ENCODE measurements around the gene HEPACAM. TPM values are rescaled to one million over a fixed set of nuclear protein-coding genes. Genes with fewer than 3 reads are reported as not detected.

HEPACAM gene
- total RNA-seq, 1 donor from 2014 or later = 0.35 TPM

DNA sequence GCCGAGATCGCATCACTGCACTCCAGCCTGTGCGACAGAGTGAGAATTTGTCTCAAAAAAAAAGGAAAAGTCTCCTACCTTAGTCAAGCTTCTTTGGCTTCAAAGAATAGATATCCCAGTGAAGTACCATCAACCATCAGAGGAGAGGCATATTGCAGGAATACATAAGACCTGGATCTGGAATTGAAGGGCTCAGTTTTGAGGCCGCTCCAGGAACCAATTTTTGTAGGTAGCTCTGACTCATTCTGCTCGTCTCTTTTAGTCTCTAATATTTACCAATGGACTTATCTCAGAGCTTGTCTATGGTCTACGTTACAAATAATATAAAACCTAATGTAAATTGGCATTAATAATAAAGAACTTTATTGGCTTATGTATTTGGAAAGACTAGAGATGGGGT, 10.0 kb upstream of the HEPACAM start:
- intact Hi-C loops (cut with DNase I) = no loop called here
- no peak for DNase-seq
- no peak for ATAC-seq (ENCODE audit: poor library complexity)

DNA sequence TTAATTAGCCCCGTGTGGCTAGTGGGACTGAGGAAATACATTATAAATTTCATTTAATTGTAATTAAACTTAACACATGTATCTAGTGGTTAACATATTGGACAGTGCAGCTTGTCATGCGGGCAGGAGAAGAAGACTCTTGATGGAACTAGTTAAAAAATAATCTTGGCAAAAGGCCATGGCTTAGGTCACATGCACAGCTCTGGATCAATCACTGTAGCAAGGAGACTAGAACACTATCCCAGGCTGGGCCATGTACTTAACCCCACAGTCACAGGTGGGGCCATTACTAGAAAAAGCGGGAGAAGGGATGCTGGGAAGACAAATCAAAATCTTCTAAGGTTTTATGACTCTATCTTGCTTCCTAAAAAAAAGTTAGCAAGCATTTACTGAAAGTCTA, 8.7 kb upstream of the HEPACAM start:
- ATAC-seq (ENCODE audit: poor library complexity) = no peak
- DNase-seq = no peak
- intact Hi-C loops (cut with DNase I) = no loop called here

DNA sequence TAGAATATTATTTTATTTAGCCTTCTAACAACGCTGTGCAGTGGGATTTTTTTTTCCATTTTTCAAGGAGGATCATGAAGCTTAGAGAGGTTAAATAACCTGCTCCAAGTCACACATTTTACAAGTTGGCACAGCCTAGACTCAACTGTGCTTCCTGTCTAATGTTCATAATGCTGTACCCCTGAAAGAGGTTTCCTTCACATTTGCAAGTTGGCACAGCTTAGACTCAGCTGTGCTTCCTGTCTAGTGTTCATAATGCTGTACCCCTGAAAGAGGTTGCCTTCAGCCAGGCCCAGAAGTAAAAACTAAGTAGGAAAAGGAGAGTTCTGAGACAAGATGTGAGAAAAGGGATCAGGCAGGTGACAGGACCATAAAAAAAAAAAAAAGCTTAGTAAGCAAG, 7.9 kb upstream of the HEPACAM start:
- ATAC-seq (ENCODE audit: poor library complexity) = no peak
- intact Hi-C loops (cut with DNase I) = no loop called here

DNA sequence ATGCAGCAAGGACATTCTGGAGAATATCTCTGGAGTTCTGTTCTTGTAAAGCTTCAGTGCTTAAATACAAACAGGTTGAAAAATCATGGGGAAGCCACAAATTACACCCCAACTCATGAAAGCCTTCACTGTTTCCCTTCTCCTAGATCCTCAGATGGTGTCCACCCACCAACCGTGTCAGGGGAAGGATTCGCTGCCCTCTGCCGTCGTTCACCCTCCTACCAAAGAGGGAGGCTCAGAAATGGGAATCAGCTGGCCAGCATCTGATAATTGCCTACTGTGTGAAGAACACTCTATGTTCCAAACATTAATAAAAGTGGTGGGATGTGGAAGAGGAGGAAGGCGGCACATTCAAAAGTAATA, 7.4 kb upstream of the HEPACAM start:
- ATAC-seq (ENCODE audit: poor library complexity) (no peak), DNase-seq (no peak)
- intact Hi-C loops (cut with DNase I) = no loop called here

More for the DNA sequence above, 7.9 kb upstream of the HEPACAM start:
- no peak for DNase-seq

DNA sequence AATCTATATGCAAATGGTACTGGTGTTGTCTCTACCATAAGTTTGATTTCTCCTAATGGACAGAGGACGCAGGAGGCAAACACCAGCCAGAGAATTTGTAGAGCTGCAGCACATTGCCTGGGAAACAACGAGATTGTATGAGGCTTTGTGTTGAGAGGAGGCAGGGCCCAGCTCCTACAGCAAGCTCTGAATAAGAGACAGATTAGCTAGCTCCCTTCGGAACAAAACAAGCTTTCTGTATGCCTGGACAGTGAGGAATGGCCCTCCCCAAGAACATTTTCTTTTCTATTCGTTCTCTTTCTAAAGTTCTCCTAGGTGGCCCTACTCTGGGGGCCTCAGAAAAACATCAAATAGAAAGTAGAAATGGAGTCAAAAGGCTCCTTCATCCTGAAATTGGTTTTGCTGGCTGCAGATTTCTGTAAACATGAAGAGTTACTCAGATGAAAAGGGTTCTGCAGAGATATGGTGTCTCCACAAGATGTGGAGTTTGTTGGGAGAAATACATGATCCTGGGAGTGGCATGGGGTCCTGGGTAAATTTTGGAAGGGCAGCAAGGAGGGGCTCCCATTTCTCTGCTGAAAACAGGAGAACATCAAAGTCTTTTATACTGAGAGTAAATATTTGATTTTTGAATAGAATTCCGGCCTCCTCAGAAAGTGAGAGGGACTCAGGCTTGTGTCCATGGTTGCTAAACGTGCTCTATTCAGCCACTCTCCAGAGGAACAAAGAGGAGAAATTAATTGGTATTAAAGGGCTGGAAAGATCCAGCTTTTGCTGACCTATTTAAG, 6.8 kb upstream of the HEPACAM start:
- DNase-seq (no peak), ATAC-seq (ENCODE audit: poor library complexity) (no peak)
- intact Hi-C loops (cut with DNase I) = no loop called here

DNA sequence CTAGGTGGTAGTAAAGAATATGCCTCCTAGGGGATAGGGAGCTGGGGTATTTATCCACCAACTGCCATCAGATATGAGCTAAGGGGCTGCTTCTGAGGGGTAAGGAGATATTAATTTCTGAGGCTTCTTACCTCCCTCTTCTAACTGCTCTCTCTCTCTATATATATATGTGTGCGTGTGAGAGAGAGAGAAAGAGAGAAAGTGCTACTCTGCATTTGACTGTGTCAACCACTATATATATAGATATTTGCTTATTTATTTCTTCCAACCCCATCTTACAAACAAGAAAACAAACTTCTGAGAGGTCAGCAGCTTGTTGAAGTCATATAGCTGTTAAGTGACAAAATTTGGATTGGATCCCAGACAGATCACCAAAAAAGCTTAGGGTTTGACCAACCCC, 5.9 kb upstream of the HEPACAM start:
- intact Hi-C loops (cut with DNase I) = no loop called here
- DNase-seq (no peak), ATAC-seq (ENCODE audit: poor library complexity) (no peak)

DNA sequence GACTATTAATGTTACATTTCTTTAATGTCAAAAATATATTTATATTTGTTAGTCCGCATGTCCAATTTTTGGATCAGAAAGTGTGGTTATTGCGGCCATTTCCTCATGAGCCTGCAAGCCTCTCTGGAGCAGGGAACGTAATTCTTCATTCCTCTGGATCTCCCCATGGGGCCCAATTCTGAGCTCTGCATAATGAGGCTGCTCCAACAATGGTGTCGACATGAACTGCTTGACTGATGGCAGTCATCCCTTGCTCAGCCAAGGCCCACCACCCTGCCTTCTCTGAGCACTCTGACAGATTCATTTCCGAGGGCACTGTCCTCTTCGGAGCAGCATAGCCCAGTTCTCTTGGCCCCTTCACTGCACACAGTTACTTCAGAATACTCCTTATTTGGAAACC, 3.1 kb upstream of the HEPACAM start:
- intact Hi-C loops (cut with DNase I) = no loop called here
- DNase-seq (no peak), ATAC-seq (ENCODE audit: poor library complexity) (no peak)

DNA sequence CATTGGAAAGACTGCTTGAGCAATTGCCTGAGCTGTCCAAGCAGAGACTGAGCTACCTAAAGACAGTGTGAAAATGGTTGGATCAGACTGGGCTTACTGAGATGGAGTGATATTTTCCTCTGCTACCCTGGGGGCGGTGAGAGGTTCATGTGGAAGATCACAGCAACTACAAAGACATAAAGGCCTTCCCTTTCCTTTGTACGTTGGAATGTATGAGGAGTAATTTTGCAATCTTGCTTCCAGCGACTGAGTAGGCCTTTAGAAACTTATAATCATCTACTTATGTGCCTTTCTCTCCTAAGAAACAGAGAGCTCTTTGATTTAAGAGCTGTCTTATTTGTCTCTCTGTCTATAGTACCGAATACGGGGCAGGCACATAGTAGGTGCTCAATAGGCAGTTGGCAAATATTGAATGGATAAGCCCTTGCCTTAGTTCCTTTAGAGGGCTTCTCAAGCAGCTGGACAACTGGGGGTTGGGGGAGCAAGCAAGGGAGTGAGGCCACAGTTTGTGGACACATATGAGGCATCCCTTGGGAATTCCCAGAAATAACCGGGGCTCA, 2.4 kb upstream of the HEPACAM start:
- DNase-seq = no peak
- intact Hi-C loops (cut with DNase I) = no loop called here
- ATAC-seq (ENCODE audit: poor library complexity) = no peak

DNA sequence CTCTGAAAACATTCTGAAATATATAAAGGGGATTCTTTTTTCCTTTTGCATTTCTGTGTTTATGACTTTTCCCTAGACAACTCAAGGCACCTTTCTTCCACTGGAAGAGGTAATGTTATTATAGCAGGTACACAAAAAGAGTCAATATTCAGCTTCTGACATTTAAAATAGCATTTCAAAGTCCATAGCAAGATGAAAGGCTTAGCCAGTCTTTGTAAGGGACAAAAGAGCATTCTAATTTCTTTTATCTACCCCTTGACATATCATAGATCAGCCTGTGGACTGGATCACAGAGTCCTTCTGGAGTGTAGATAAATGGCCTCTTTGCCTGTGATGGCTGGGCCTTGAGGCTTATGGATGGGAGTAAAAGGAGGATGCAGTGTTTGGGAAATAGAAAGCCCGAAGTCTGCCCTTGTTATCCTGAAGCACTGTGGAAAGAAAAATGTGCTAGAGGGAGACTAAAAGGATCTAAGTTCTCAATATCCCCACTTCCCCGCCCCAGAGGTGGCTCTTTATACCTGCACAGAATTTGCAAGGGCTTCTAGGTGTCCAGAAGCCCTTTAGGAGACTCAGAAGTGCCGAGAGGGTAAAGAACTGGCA, 1.6 kb upstream of the HEPACAM start:
- no peak for DNase-seq
- intact Hi-C loops (cut with DNase I) = no loop called here
- no peak for ATAC-seq (ENCODE audit: poor library complexity)

DNA sequence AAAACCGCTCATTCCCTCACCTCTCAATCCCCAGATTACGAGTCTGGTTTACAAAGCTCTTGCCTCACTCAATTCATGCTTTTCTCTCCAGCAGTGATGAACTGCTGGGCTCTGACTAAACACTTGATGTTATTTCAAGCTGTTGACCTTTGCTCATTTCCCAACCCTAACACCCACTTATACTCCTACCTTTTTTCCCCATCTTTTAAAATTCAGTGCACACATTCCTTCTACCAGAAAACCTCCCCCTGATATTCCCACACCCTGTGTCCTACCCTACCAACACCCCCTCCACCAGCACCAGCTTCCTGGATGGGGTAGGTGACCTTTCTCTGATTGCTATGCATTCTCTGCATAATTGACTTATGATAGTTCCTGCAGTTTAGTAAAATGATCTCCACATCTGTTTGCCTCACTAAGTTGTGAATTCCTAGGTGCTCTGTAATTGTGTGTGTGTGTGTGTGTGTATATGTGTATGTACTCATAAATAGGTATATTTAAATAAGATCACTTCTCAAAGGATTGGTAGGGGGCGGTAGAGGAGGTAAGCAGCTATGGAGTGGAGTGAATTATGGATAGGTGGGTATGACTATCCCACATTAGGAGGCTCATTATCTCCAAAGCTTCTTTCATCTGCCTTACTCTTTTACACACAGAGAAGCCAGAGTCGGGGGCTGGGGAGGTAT, 842 bp downstream of the HEPACAM start:
- ATAC-seq (ENCODE audit: poor library complexity) (no peak), DNase-seq (no peak)
- intact Hi-C loops (cut with DNase I) = no loop called here

DNA sequence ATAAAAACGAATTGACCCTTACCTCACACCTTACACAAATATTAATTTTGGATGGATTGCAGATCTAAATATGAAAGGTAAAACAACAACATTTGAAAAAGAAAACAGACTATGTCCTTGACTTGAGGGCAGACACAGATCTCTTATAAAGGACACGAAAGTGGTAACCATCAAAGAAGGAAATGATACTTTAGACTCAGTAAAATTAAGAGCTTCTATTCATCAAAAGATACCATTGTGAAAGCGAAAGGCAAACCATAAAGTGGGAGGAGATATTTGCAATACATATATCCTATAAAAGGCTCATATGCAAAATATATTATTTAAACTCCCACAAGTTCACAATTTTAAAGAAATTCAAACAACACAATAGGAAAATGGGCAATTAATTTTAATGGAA, 5.0 kb downstream of the HEPACAM start:
- ATAC-seq (ENCODE audit: poor library complexity) = no peak
- intact Hi-C loops (cut with DNase I) = no loop called here
- DNase-seq = no peak

DNA sequence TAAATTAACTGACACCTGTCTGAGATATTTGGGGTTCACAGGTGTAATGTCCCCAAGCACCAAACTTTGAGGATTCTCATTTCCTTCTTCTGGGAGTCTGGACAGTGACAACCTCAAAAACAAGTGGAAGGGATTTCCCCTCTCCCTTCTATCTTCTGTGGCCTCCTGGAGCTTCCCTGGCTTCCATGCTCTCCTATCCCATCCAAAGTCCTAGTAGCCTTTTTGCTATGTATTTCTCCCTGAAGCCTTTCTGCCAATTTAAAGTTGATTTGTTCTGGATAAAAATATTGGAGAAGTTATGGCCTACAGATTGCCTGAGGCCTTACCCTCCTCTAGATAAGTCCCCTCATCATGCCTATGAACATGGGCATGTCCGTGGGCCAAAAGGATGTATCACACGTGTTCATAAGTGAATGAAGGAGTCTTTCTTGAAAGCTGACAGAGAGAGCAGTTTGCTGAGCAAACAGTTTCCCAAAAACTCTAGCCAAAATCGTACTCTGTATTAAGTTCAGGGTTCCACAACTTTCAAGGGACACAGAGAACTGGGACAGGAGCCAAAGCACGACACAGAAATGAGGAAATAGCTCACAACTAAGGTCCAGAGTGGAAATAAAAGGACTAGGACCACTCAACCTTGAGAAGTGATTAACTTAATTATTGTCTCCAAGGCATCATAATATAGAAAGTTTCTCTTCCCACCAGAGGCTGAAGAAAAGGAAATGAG, 6.7 kb downstream of the HEPACAM start:
- no peak for DNase-seq
- intact Hi-C loops (cut with DNase I) = no loop called here
- no peak for ATAC-seq (ENCODE audit: poor library complexity)

DNA sequence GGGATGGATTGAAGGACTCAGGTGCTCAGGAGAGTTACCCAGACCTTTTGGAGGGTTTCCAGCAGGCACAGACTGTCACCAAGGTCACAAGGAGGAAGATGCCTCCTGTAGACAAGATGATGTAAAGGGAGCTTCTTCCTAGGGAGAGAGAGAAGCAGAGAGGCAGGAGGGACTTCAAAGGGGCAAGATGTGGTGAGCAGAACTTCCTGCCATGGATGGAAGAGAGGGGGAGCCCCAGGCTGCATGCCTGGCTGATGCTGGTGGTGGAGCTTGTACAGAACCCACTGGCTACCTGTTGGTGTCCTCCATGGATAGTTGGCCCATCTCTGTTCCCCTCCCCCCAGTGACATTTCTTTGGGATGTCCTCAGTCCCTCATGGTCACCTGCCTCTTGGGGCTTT, 12.6 kb downstream of the HEPACAM start:
- intact Hi-C loops (cut with DNase I) = no loop called here
- ATAC-seq (ENCODE audit: poor library complexity) = no peak
- no peak for DNase-seq

DNA sequence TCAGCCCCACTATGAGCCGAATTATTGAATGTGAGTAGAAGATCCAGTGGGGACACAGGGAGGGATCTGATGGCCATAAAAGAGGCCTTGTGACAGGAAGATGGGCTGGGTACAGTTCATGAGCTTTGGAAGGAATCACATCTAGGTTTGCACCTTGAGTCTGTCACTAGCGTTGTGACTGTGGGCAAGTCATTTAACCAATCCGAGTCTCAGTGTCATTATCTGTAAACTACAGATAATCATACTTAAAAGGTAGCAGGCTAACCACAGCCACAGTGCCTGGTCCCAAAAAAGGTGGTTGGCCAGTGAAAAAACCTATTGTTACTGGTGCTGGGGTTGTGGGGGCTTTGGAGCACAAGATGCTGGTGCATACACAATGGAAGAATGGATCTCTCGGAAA, 13.0 kb downstream of the HEPACAM start:
- ATAC-seq (ENCODE audit: poor library complexity) = no peak
- intact Hi-C loops (cut with DNase I) = no loop called here
- DNase-seq = no peak

DNA sequence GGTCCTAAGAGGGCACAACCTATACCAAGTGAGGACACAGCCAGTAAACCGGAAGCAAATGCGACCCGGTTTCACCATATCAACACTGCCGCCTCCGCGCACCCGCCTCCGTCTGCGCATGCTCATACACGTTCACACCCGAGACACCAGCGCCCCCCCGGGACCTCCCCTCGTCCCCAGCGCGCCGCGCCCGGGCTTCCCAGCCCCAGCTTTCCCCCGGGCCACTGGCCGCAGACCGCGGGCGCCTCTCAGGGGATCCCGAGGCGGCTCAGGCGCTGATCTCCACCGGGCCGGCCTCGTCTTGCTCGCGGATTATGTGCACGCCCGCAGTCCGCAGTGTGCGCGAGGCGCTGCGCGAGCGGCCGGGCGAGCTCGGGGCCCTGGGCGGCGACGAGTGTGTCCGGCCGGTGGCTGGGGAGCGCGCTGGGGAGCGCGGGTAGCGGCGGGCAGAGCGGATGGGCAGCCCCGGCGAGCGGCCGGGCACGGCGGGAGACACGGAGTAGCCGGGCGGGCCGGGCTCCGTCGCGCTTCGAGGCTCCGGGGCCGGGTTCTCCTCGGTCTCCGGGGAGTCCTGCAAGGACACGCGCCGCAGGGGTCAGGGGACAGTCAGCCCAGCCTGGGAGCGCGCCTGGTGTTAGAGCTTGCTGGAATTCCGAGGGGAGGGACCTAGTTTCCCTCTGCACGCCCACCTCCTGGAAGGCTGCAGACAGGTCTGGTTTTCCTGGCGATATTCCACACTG, 14.8 kb downstream of the HEPACAM start:
- DNase-seq (peak; percentile 88), ATAC-seq (ENCODE audit: poor library complexity) (peak; percentile 85)
- intact Hi-C loops (cut with DNase I) = no loop called here

DNA sequence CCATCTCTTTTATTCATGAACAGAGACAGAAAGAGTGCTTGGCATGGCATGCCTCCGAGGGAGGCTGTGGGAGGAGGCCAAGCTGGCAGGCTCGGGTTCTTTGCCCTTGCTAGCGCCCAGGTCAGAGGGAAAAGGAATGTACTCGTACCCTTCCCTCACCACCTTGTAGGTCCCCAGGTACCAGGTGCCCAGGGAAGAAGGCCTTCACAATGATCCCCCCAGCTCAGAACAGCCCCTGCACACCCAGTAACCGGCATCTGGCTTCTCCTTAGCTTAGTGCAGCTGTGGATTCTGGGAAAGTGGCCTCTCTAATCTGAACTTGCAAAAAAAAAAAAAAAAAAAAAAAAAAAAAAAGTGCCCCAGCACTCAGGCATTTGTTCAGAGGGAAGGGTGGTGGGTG, 15.5 kb downstream of the HEPACAM start:
- intact Hi-C loops (cut with DNase I) = no loop called here
- ATAC-seq (ENCODE audit: poor library complexity) (no peak), DNase-seq (no peak)

DNA sequence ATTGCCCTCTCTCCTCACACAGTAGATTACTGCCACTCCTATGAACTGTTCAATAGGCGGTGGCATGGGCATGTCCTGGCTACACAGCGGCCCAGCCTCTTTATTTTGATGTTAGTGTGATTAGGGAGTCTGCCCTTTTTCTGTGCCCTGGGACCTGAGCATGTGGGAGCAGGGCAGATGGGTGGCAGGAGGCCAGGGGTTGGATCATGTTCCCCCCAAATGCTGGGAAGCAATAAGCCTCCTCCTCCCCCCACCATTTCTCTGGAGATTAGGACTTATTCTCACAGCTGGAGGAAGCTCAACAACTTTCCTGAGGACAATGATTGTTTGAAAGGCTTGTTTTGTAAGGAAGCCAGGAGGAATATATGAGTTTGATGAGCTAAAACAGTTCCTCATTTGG, 15.9 kb downstream of the HEPACAM start:
- no peak for DNase-seq
- intact Hi-C loops (cut with DNase I) = no loop called here
- ATAC-seq (ENCODE audit: poor library complexity) = no peak

DNA sequence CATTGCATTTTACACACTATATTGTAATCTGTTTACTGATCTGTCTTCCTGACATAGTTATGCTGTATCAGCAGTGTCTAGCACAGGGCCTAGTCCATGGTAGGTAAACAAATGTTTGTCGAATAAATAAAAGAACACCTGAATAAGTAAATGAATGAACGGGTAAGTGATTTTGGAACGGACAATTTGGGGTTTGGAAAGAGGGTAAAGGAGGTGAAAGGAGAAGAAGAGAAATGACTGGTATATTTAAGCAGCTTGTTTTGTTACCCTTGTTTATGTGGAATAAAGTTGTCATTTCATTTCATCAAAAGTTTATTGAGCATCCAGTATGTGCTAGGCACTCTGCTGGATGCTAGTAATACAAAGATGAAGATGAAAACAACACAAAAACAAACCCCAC, 16.9 kb downstream of the HEPACAM start, which contains the start of gene HEPN1:
Gene HEPN1, plus strand, starts transcription at position 301 of the 400 bp plus-strand sequence.
- DNase-seq (no peak), ATAC-seq (ENCODE audit: poor library complexity) (no peak)
- intact Hi-C loops (cut with DNase I) = no loop called here

Data from Right ventricle myocardium superior (tissue), 1 donor.